Stimulated activated CD8-positive, alpha-beta memory T cell treated with anti-CD3 and anti-CD28 coated beads, Interleukin-4, amount 100 ng/mL, for 24 hours (primary cell): Measurements from ENCODE around the gene PIK3AP1.
"Not testable (repeated sequence)": the region's sequence is repeated elsewhere in the genome, so short reads cannot be mapped to it uniquely, and the experiment has no call there.

Experiments
- DNase-seq: peaks from one replicate; pipeline ENCODE4 v3.0.0-alpha.2; 2020; ENCODE audit warnings: low read depth

Gene PIK3AP1

GRCh38 chr10:96724621-96725020 is 4.3 kb upstream of the PIK3AP1 start:
- DNase-seq: no peak

- no peak for DNase-seq
These were observed 876 bp upstream of the PIK3AP1 start for GRCh38 chr10:96721207-96721572.

- peak; percentile 53 for DNase-seq
These were observed 378 bp downstream of the PIK3AP1 start for GRCh38 chr10:96719850-96720421.

GRCh38 chr10:96719200-96719599 is 1.1 kb downstream of the PIK3AP1 start:
- no peak for DNase-seq

- DNase-seq: no peak
These were observed 1.9 kb downstream of the PIK3AP1 start for GRCh38 chr10:96718304-96718990.

GRCh38 chr10:96716390-96716789 is 3.9 kb downstream of the PIK3AP1 start:
- DNase-seq: no peak

GRCh38 chr10:96714746-96715255 is 5.5 kb downstream of the PIK3AP1 start:
- DNase-seq: no peak

GRCh38 chr10:96714031-96714590 is 6.2 kb downstream of the PIK3AP1 start:
- no peak for DNase-seq

GRCh38 chr10:96712662-96713271 is 7.5 kb downstream of the PIK3AP1 start:
- no peak for DNase-seq

GRCh38 chr10:96711048-96711728 is 9.1 kb downstream of the PIK3AP1 start:
- DNase-seq: no peak

GRCh38 chr10:96709525-96709924 is 10.8 kb downstream of the PIK3AP1 start:
- DNase-seq: no peak

- no peak for DNase-seq
These were observed 11.3 kb downstream of the PIK3AP1 start for GRCh38 chr10:96708996-96709395.

- no peak for DNase-seq
These were observed 11.9 kb downstream of the PIK3AP1 start for GRCh38 chr10:96708456-96708855.

GRCh38 chr10:96706331-96706853 is 13.9 kb downstream of the PIK3AP1 start:
- no peak for DNase-seq

- no peak for DNase-seq
These were observed 15.2 kb downstream of the PIK3AP1 start for GRCh38 chr10:96705134-96705533.

GRCh38 chr10:96704563-96704962 is 15.8 kb downstream of the PIK3AP1 start:
- no peak for DNase-seq

- DNase-seq: no peak
These were observed 17.0 kb downstream of the PIK3AP1 start for GRCh38 chr10:96703358-96703757.

- DNase-seq: no peak
These were observed 19.0 kb downstream of the PIK3AP1 start for GRCh38 chr10:96701265-96701664.

GRCh38 chr10:96700374-96701099 is 19.8 kb downstream of the PIK3AP1 start:
- DNase-seq: no peak

GRCh38 chr10:96699613-96700012 is 20.7 kb downstream of the PIK3AP1 start:
- DNase-seq: no peak

- DNase-seq: not testable (repeated sequence)
These were observed 22.0 kb downstream of the PIK3AP1 start for GRCh38 chr10:96698305-96698704.

GRCh38 chr10:96697438-96697837 is 22.9 kb downstream of the PIK3AP1 start:
- DNase-seq: no peak
